ENCODE data around the gene MAGOH.
A peak's percentile ranks its signal among the peaks of the same experiment; 100 is the strongest.

MAGOH gene

GRCh38 chr1:53270107-53270506, 31.8 kb upstream of the MAGOH start:
- DNase-seq = no peak

GRCh38 chr1:53267761-53268160, 29.4 kb upstream of the MAGOH start:
- no peak for DNase-seq

DNA sequence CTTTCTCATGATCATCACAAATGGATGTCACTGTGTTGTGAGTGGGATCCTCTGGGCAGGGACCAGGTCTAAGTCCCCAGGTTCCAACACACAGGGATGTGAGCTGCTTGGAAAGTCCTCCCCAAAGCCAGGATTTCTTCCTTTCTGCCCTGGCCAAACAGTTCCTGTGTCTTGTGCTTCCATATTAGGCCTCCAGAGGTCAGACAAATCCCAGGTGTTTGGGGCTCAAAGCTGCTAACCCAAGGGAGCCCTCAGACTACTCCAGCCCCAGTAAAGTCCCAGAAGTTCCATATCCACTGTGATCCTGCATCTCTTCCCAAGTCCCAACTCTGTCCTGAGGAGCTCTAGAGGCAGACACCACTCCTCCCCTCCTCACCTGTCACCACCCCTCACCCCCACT, 27.7 kb upstream of the MAGOH start:
- DNase-seq = no peak

DNA sequence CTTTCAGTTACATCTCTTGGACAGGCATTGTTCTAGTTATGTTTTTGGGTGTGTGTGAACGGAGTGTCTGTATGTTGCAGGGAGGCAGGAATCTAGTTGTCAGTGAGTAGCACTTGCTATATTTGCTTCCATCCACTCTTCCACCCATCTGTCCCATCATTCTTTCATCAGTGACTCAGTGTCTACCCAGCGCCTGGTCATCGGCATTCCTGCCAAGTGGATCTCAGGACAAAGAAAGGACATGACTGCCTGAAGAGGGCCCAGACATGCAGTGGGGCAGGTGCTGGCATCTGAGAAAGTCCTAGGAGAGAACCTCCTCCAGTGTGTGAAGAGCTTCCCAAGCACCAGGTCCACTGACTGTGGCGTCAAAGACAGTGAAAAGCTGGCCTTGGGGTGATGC, 27.3 kb upstream of the MAGOH start:
- DNase-seq = no peak

- no peak for DNase-seq
Measured at GRCh38 chr1:53264048-53264447, 25.7 kb upstream of the MAGOH start.

GRCh38 chr1:53262000-53262399, 23.7 kb upstream of the MAGOH start:
- no peak for DNase-seq

- no peak for DNase-seq
Measured at GRCh38 chr1:53260631-53261247, 22.4 kb upstream of the MAGOH start.

DNA sequence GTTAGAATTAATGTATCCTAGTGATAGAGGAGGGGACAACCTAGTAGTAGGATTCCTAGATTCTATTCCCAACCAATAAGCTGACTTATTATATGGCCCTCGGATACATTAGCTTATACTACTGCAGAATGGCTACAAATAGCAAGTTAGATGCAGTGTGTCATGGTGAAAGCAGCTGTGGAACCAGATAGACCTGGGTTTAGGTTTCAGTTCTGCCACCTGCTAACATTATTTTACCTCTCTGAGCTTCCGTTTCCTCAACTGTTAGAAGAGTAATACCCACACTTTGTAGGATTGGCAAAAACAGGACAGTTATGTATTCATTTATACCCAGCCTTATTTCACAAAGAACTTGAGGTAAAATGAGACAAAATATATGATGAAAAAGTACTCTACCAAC, 21.6 kb upstream of the MAGOH start:
- no peak for DNase-seq

DNA sequence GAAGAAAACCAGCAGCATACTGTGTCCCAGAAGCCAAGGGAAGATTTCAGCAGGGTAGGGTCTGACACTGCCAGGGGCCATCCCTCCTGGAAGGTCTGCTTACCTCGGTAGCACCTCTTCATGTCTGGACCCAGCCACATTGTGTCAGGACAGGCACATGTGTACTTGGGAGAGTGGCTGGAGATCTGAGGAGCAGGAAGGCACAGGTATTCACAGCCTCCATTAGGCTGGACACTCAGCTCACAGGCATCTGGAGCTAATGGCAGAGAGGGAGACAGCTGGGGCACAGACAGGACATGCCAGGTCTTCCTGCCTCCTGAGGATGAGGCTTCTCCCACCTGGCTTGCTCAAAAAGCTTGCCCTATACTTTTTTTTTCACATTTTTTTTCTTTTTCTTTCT, 19.9 kb upstream of the MAGOH start:
- no peak for DNase-seq

DNA sequence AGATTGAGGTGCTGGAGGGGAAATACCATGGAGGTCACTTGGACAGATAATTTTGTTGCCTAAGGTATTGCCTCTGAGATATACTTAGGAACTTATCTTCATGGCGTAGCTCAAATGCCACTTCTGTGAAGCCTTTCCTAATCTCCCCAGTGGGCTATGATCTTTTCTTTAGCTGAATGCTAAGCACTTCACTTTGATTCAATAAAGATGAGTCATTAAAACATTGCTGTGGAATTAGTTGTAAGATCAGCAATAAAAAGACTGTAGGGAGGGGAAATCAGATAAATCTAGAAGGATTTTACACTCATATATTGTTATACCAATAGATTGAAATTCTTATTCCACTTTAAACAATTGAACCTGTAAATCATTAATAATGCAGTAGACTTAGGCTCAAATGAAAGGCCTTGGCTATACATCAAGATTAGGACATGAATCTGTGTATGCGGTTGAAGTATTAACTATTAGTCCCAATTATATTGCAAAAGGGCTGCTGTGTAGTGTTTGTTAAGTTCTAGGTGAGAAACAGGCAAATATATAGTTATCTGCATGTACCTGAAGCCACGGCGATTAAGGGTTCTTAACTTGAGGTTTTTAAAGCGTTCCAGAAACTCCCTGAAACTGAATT, 19.2 kb upstream of the MAGOH start:
- no peak for DNase-seq

DNA sequence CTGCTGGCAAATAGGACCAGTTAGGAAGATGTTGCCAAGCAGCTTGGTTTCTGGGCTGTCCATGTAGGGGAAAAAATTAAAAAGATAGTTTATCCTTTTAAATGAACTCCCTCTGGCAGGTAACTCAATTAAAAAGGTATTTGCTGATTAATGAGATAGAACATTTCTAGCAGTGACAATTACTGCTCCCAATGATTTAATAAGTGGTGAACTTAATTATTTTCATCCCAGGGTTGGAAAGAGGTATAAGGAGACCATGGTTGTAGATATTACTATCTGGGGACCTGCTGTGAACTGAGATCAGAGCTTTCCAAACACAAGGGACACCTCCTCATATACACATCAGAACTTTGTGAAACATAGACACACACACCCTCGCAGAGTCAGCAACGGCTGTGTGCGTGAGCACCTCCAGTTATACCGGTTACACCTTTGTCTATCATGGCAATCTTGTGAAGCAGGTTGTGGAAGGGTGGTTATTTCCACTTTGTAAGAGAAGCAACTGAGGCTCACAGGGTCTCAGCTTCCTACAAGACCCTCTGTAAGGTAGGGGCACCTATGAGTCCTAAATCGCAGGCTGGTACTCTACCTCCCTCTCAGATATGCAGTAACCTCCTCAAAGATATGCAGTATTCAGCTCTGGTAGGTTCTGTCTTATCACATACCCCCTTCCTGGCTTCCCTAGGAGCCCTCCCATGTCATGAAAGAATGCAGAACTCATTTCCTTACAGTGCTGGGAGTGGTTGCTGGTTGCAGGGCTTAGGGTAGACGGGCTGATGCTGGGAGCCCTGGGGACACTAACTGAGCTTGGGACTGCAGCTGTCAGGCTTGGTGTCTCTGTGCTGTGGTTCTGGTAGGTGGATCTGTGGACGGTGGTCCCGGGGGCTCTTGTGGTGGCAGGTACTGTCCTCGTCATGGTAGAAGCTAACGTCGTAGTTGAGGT, 18.5 kb upstream of the MAGOH start:
- DNase-seq = no peak

DNA sequence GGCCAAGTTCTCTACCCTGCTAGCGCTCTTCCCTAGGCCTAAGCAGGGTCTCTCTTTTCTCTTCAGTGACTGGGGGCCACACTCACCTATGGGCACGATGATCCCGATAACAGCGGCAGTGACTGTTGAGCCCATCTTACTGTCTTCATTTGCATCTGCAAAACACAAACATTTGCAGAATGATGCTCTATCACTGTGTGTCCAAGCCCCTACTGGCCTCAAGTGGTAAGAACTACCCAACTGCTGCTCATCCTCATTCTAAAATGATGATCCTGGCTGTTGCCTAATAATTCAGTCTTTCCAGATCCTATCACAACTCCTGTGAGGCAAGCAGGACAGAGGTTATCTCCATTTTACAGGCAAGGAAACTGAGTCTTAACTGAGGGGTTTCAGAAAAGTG, 16.7 kb upstream of the MAGOH start:
- DNase-seq = no peak

DNA sequence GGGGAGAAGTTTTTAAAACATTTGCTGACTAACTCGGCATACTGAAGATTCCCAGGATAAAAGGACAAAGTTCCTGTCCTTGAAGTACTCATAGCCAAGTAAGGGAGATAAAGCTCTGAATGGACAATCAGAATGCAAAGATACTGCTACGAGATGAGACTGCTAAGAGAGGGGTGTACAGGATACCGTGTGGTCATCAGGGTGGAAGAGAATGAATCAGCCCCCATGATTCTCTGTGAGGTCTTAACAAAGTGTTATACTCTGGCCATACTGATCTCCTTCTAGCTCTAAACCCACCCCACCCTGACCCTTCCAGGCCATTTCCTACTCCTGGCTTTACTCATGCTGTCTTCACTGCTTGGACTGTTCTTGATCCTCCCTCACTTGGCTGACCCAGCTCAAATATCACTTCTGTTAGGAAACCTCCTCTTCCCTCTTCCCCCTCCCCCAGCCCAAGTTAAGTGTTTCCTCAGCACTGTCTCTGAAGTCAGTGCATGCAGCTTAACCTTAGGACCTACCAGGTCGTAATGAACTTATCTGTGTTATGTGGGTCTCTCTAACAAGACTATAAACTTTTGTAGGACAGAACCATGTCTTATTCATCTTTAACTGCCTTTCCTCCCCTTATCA, 15.8 kb upstream of the MAGOH start:
- DNase-seq = no peak

GRCh38 chr1:53250325-53250724, 12.0 kb upstream of the MAGOH start:
- no peak for DNase-seq

DNA sequence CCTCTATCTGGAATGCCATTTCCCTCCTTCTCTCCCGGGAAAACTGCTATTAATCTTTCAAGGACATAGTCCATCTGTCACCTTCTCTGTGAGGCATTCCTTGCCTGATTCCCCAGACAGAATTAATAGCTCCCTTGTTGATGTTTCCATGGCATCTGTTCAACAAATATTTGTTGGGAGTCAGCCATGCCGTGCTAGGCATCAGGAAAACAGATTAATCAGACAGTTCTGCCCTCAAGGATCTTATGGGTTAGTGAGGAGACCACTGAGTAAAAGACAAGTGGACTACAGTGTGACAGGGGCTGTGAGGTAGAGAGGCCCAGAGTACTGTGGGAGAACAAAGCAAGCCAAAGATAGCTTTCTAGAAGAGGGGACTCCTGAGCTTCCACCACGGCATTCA, 11.4 kb upstream of the MAGOH start:
- DNase-seq = no peak

DNA sequence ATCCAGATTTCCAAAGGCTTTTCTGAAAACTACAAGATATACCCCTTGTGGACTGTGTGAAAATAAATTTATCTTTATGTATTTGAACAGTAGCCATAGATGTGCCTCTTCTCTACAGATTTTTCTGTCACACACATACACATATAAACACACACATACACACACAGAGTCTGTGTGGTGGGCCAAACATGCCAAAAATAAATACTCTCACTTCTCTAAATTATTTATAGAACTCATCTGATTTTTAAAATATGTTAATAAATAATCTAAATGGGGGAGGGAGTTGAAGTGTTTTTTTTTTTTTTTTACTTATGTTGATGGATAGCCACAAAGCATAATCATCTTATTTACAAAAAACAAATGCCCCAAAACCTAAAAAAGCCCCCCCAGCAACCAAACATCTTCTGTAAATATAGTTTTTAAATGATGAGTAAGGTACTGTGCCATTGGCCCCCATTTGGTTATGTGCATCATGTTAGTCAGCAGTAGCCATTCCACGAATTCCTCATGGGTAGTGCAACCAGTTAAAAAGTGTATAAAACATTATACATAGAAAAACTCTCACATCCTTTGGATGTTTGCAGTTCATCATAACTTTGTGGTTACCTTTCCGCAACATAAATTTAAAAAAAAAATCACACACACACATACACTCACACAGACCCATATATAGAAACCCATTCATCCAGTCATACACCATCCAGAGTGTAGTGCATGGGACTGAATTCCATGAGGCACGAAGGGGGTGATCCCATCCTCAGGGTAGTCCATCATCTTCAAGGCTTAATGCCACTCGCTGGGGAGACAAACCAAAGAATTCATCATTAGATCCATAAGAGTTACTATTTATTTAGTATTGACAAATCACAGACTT, 8.2 kb upstream of the MAGOH start:
- DNase-seq = no peak

DNA sequence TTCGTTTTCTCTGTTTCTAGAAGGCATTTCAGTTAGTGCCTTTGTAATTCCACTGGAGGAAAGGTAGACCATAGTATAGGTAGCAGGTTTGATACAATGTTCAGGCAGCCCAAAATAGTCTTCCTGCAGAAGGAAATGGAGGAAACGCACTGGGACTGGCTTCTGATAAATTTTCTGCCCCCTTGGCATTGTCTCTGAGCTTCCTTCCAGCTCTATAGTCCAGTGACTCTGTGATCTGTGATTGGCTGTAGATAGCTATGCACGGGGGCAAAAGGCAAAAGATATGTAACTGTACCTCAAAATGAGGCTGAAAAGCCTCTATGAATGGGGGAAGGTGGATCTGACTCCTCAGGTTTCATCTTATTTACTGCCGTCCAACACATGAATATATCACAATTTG, 5.8 kb upstream of the MAGOH start:
- DNase-seq = no peak

- DNase-seq = no peak
Measured at GRCh38 chr1:53242381-53242780, 4.1 kb upstream of the MAGOH start.

DNA sequence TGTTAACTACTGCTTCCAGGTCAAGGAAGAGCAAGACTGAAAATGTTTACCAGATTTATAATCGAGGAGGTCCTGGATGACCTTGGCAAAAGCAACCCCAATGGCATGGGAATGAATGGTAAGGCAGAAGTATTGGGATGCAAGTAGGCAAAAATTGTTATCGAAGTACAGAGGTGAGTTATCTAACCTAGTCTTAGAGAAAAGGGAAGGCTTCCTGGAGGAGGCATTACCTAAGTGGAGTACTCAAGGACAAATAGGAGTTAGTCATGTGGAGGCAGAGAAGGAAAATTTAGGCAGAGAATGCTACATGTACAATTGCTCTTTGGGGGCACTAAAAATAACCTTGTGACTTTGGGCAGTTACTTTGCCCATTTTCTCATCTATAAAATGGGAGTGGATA, 3.5 kb upstream of the MAGOH start:
- no peak for DNase-seq

GRCh38 chr1:53237638-53238037, 680 bp downstream of the MAGOH start:
- DNase-seq = no peak

GRCh38 chr1:53220962-53221286, 17.4 kb downstream of the MAGOH start:
- DNase-seq = no peak

DNA sequence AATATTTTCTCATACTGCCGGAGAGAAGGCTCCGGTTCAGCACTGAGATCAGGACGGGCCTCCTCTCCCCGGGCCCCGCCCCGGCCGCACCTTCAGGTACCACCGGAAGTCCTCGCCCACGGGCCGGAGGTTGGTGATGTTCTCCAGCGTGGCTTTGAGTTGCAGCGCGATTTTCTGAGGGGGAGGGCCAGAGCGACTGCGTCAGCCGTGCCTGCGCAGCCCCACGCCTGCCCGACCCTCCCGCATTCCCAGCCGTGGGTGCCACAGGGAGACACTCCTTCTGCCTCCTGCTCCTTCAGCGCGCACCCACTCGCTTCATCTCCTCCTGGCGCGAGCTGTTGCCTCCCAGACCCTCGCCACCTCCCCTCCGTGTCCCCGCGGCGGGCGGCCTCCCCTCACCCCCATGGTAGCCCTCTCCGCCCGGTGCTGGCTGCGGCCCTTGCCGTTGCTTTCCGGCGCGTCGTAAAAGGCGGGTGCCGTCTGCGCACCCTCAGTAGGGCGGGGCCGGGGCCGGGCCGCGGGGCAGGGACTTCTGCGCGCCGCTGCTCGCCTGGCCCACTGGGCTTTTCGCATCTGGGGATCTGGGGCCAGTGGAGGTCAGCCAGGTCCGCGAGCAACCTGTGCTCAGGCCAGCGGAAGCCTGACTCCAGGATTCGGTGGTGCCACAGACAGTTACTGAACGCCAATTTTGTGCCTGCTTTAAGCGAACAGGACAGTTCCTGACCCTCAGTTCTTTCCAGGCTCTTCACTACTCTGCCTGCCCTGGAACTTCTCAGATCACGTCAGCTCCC, 18.0 kb downstream of the MAGOH start, which contains the start of gene CZIB:
Gene CZIB, minus strand, starts transcription at position 464 of the 791 bp plus-strand sequence. Its CDS starts 59 bp downstream, at position 405.
- peak; percentile 91 for DNase-seq

All from T1000 (cell line).